Lower leg skin (tissue), 3 donors: Measurements from ENCODE around the gene DNAJC16.
"Not testable (repeated sequence)": the region's sequence is repeated elsewhere in the genome, so short reads cannot be mapped to it uniquely, and the experiment has no call there.

Experiments
- POLR2A ChIP-seq, 2 donors: fragments of 450-650 bp; IDR thresholded peaks; one replicate each; pipeline ENCODE4 v1.6.1; 2016 to 2017; ENCODE audit warnings: antibody characterized with exemption in 2 of 2, mild to moderate bottlenecking in 1 of 2, moderate library complexity in 1 of 2
- TF ChIP-seq, protein P1 (sequence below), 3 donors: fragments of 450-650 bp; IDR thresholded peaks; one replicate each; pipeline ENCODE4 v1.5.1; 2016; ENCODE audit warnings: antibody characterized with exemption in 3 of 3, mild to moderate bottlenecking in 3 of 3, moderate library complexity in 2 of 3

DNA sequence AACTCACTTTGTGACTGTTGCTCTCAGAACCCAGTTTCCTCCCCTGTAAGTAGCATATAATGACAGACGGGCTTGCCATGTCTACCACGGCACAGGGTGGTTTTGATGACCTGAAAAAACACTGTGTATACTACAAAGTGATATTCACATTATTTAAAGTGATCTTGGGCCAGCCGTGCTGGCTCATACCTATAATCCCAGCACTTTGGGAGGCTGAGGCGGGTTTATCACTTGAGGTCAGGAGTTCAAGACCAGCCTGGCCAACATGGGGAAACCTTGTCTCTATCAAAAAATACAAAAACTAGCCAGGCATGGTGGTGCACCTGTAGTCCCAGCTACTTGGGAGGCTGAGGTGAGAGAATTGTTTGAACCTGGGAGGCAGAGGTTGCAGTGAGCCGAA, 12.1 kb upstream of the DNAJC16 start:
- TF ChIP-seq, protein P1, sequence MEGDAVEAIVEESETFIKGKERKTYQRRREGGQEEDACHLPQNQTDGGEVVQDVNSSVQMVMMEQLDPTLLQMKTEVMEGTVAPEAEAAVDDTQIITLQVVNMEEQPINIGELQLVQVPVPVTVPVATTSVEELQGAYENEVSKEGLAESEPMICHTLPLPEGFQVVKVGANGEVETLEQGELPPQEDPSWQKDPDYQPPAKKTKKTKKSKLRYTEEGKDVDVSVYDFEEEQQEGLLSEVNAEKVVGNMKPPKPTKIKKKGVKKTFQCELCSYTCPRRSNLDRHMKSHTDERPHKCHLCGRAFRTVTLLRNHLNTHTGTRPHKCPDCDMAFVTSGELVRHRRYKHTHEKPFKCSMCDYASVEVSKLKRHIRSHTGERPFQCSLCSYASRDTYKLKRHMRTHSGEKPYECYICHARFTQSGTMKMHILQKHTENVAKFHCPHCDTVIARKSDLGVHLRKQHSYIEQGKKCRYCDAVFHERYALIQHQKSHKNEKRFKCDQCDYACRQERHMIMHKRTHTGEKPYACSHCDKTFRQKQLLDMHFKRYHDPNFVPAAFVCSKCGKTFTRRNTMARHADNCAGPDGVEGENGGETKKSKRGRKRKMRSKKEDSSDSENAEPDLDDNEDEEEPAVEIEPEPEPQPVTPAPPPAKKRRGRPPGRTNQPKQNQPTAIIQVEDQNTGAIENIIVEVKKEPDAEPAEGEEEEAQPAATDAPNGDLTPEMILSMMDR (IDR thresholded peaks at IDR 0.05): not testable (repeated sequence)
- TF ChIP-seq POLR2A (IDR thresholded peaks at IDR 0.05): not testable (repeated sequence)
